Suprapubic skin (tissue), 4 donors: ENCODE results near the gene LAX1. TPM values are rescaled to one million over a fixed set of nuclear protein-coding genes. Genes with fewer than 3 reads are reported as not detected.

ENCODE experiments used
- DNase-seq, 2 donors: peaks; one replicate each; pipeline ENCODE4 v3.0.0-alpha.2; 2019; ENCODE audit warnings: low spot score in 2 of 2
- H3K27ac ChIP-seq: fragments of 200-600 bp; sonication (generic); one replicate; pipeline ENCODE4 v1.5.1; 2019
- H3K27me3 ChIP-seq: fragments of 200-600 bp; sonication (generic); one replicate; pipeline ENCODE4 v1.5.1; 2019
- H3K36me3 ChIP-seq: fragments of 200-600 bp; sonication (generic); one replicate; pipeline ENCODE4 v1.5.1; 2019
- H3K4me1 ChIP-seq: fragments of 200-600 bp; sonication (generic); one replicate; pipeline ENCODE4 v1.5.1; 2019
- H3K4me3 ChIP-seq: fragments of 200-600 bp; sonication (generic); one replicate; pipeline ENCODE4 v1.5.1; 2019; ENCODE audit warnings: mild to moderate bottlenecking
- H3K9me3 ChIP-seq: fragments of 200-600 bp; sonication (generic); one replicate; pipeline ENCODE4 v1.5.1; 2019
- EP300 ChIP-seq: sonication (generic); formaldehyde crosslinking; IDR thresholded peaks from one replicate; pipeline ENCODE4 v1.6.1; 2017; ENCODE audit warnings: antibody characterized with exemption
- POLR2A ChIP-seq, 2 donors: fragments of 450-650 bp; IDR thresholded peaks; one replicate each; pipeline ENCODE4 v1.6.1; 2017; ENCODE audit warnings: antibody characterized with exemption in 2 of 2, mild to moderate bottlenecking in 2 of 2, moderate library complexity in 2 of 2
- POLR2AphosphoS5 ChIP-seq, 3 donors: sonication (generic); formaldehyde crosslinking; IDR thresholded peaks; one replicate each; pipeline ENCODE4 v1.6.1; 2017; ENCODE audit warnings: antibody characterized with exemption in 3 of 3
- WGBS: methylation state at CpG from one replicate; pipeline ENCODE4 v1.1.5; 2018; 5-methylcytosine and 5-hydroxymethylcytosine counted together
- total RNA-seq, 4 donors: library from RNA; depleted of rRNA; stranded (reverse); fragments of >200 nt; gene quantifications; one replicate each; pipeline ENCODE4 v1.1.0, GENCODE V29; 2016
- TF ChIP-seq, protein P1 (sequence below), 2 donors: fragments of 200-600 bp in 1 of 2; fragments of 450-650 bp in 1 of 2; sonication (generic) in 1 of 2; IDR thresholded peaks; one replicate each; pipeline ENCODE4 v1.5.1; 2016 to 2019; ENCODE audit warnings: antibody characterized with exemption in 2 of 2, mild to moderate bottlenecking in 1 of 2, moderate library complexity in 1 of 2

The LAX1 gene, protein sequence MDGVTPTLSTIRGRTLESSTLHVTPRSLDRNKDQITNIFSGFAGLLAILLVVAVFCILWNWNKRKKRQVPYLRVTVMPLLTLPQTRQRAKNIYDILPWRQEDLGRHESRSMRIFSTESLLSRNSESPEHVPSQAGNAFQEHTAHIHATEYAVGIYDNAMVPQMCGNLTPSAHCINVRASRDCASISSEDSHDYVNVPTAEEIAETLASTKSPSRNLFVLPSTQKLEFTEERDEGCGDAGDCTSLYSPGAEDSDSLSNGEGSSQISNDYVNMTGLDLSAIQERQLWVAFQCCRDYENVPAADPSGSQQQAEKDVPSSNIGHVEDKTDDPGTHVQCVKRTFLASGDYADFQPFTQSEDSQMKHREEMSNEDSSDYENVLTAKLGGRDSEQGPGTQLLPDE
- total RNA-seq = under 1 TPM in 3 of 4 donors, not detected in 1; 0.25 to 0.97 (median 0.45) TPM

DNA sequence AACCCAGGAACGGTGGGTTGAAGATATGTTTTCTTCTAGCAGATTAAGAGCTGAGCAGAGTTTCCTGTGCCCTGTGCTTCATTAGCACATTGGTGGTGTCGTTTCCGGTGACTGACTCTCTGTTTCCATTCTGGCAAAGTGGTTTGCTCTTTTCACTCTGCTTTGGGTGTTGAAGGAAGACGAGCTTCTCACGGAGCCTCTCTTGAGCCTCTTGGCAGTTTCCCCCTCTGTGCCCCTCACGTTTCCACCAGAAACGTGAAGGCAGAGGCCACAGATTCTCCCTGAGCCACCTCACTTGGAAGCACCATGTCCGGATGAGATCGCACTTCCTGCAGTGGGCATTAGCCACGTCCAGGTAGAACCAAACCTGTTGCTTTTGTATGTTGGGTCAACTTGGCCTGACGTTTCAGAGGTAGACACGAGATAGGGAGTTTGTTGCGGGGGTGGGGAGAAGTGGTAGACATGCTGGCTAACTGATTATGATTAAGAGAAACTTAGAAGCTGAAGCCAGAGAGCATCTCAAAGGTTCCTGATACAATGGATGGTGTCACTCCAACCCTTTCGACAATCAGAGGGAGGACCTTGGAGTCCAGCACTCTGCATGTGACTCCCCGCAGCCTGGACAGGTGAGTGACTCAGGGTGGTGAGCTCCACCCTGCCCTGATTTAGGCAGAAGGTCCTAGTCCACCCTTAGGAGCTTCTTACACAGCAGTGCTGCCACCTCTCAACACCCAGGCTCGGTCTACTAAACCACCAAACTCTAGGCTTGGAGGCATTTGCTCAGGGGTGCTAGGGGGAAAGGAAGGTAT lies at the start of gene LAX1:
TSS of gene LAX1 (plus strand) at position 155 of the 809 bp plus-strand sequence. CDS start at position 538, 383 bp downstream.
- TF ChIP-seq, protein P1, sequence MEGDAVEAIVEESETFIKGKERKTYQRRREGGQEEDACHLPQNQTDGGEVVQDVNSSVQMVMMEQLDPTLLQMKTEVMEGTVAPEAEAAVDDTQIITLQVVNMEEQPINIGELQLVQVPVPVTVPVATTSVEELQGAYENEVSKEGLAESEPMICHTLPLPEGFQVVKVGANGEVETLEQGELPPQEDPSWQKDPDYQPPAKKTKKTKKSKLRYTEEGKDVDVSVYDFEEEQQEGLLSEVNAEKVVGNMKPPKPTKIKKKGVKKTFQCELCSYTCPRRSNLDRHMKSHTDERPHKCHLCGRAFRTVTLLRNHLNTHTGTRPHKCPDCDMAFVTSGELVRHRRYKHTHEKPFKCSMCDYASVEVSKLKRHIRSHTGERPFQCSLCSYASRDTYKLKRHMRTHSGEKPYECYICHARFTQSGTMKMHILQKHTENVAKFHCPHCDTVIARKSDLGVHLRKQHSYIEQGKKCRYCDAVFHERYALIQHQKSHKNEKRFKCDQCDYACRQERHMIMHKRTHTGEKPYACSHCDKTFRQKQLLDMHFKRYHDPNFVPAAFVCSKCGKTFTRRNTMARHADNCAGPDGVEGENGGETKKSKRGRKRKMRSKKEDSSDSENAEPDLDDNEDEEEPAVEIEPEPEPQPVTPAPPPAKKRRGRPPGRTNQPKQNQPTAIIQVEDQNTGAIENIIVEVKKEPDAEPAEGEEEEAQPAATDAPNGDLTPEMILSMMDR (IDR thresholded peaks at IDR 0.05) = no peak
- TF ChIP-seq POLR2A (IDR thresholded peaks at IDR 0.05) = peak in 1 of 2 donors; percentile 63
- H3K4me1 ChIP-seq = peaks cover 17% of the 10 kb centered on the region
- peak within 1 kb of the TSS; percentile 36 for H3K27ac ChIP-seq
- H3K9me3 ChIP-seq = no peaks in the 10 kb centered on the region
- H3K27me3 ChIP-seq = no peaks in the 10 kb centered on the region
- DNase-seq = no peak
- 74% methylated on average over 16 of the region's 16 CpGs for WGBS
- peak within 1 kb of the TSS; percentile 5 for H3K4me3 ChIP-seq
- no peaks in the 10 kb centered on the region for H3K36me3 ChIP-seq

DNA sequence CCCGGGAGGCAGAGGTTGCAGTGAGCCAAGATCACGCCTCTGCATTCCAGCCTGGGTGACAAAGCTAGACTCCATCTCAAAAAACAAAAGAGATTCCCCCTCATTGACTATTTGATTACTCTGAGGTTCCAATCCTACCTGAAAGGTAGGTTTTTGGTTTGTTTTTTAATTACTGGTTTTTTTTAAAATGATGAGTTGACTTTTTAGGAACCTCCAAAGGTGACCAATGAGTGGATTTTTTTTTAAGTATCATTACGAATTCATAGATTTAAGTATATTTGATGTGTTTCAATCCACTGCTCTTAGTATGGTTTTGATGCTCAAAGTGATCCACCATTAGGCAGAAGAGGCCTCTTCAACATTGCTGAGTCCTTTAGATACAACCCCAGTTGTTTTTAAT lies 47.9 kb upstream of the LAX1 start:
- peaks cover 79% of the 10 kb centered on the region for H3K36me3 ChIP-seq
- TF ChIP-seq EP300 = no peak
- TF ChIP-seq, protein P1 (IDR thresholded peaks at IDR 0.05) = no peak
- no peak for TF ChIP-seq POLR2A (IDR thresholded peaks at IDR 0.05)
- TF ChIP-seq POLR2AphosphoS5 (IDR thresholded peaks at IDR 0.05) = no peak
- H3K4me3 ChIP-seq = no peak overlapping the region
- H3K27me3 ChIP-seq = no peaks in the 10 kb centered on the region
- H3K9me3 ChIP-seq = no peaks in the 10 kb centered on the region
- DNase-seq = peak in 1 of 2 donors; percentile 2
- no peak overlapping the region for H3K27ac ChIP-seq
- 100% methylated on average over 3 of the region's 3 CpGs for WGBS
- no peaks in the 10 kb centered on the region for H3K4me1 ChIP-seq

DNA sequence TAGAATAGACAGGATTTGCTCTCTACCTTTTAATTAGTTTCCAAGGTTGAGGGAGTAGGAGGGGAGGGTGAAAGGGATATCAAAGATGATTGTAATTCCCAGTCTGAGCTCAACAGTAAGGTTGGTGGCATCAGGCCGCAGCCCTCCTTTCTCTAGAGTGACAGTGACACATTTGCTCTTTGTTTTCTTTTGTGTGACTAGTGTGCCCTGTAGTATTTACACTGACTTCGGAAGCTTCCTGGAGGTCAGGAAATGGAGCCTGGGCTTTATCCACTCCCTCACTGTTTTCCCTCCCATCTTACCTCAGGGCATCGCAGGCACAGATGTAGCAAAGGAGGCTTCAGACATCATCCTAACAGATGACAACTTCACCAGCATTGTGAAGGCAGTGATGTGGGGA lies 44.7 kb upstream of the LAX1 start:
- TF ChIP-seq, protein P1 (IDR thresholded peaks at IDR 0.05) = no peak
- TF ChIP-seq POLR2A (IDR thresholded peaks at IDR 0.05) (no peak), EP300 (no peak), POLR2AphosphoS5 (IDR thresholded peaks at IDR 0.05) (no peak)
- Histone ChIP-seq H3K4me1 (no peaks in the 10 kb centered on the region), H3K27me3 (no peaks in the 10 kb centered on the region), H3K4me3 (no peak overlapping the region), H3K9me3 (no peaks in the 10 kb centered on the region), H3K27ac (no peak overlapping the region), H3K36me3 (peaks cover 76% of the 10 kb centered on the region)
- 95% methylated on average over 3 of the region's 3 CpGs for WGBS
- no peak for DNase-seq

DNA sequence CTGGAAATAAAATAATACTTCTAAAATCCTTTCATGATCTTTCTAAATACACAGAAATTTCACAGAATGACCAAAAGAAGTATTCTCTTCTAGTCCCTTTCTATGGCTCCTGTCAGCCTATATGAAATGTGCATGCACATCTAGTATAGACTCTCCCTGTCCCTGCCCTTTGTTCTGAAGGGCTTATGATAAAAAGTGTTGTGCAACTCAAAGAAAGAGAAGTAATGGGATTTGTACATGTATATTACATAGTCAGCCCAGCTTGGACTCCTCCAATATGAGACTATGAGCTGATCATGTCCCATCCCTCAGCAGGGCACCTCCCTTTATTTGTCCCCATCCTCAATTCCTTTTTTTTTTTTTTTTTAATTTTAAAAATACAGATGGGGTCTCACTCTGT lies 42.1 kb upstream of the LAX1 start:
- Histone ChIP-seq H3K4me1 (no peaks in the 10 kb centered on the region), H3K4me3 (no peak overlapping the region), H3K27ac (no peak overlapping the region), H3K36me3 (peaks cover 90% of the 10 kb centered on the region), H3K27me3 (no peaks in the 10 kb centered on the region), H3K9me3 (no peaks in the 10 kb centered on the region)
- no peak for DNase-seq
- TF ChIP-seq EP300 = no peak
- TF ChIP-seq POLR2AphosphoS5 (IDR thresholded peaks at IDR 0.05) = no peak
- TF ChIP-seq, protein P1 (IDR thresholded peaks at IDR 0.05) = no peak
- no peak for TF ChIP-seq POLR2A (IDR thresholded peaks at IDR 0.05)

DNA sequence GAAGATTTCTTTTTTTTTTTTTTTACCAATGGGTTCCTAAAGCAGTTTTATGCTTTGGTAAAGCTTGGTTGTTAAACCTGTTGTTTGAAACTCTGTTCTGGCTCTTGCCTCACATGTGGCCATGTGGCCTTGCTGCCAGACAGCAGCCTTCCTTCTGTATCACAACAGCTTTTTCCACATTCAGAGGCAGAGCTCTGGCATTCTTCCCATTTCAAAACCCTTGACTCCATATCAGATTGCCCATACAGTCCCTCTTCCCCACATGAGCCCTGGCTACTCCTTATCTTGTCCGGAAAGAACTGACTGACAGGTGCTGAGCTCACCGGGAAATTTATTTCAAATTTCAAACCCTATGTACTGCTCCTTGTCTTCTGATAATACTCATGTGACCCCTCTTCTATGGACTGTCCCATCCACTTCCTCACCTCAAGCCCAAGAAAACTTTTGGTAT lies 38.5 kb upstream of the LAX1 start:
- TF ChIP-seq EP300 = no peak
- TF ChIP-seq, protein P1 (IDR thresholded peaks at IDR 0.05) = no peak
- TF ChIP-seq POLR2AphosphoS5 (IDR thresholded peaks at IDR 0.05) = no peak
- no peak for TF ChIP-seq POLR2A (IDR thresholded peaks at IDR 0.05)
- Histone ChIP-seq H3K36me3 (peaks cover 90% of the 10 kb centered on the region), H3K4me1 (no peaks in the 10 kb centered on the region), H3K9me3 (no peaks in the 10 kb centered on the region), H3K27ac (no peak overlapping the region), H3K27me3 (no peaks in the 10 kb centered on the region), H3K4me3 (no peak overlapping the region)
- no peak for DNase-seq
- 91% methylated on average over 2 of the region's 2 CpGs for WGBS
